ENCODE results near the gene KLF4.
"Not testable (repeated sequence)": the region's sequence is repeated elsewhere in the genome, so short reads cannot be mapped to it uniquely, and the experiment has no call there.

The KLF4 gene

DNA sequence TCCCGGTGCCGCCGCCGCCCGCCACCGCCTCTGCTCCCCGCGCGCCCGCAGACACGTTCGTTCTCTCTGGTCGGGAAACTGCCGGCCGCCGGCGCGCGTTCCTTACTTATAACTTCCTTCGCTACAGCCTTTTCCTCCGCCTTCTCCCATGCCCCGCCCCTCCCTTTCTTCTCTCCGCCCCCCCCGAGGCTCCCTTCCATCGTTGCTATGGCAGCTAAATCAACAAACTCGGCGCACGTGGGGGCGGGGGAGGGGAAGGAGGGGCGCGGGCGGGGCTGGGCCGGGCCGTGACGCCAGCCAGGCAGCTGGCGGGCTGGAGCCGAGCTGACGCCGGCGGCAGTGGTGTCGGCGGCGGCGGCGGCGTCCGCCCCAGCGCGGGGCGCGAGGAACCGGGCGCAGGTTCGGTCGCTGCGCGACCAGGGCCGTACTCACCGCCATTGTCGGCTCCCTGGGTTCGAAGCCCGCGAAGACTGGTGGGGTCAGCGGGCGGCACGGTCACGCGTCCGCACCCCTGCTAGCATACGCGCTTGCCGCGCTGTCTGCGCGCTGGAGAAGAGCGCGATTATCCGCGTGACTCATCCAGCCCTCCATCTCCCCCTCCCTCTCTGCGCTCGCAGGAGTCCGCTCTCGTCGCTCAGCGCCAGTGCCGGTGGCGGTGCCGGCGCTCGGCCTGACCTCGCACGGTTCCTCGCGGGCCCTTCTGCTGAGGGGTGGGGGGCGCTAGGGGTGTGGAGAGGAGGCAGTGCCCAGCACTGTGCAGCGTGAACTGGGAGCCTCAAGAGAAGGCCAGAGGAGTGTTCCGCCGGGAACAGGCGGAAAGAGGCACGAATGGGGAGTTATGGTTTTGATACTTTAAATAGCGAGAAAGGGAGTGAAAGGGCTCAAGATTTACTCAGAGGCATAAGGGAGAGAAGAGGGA lies at the start of gene KLF4:
TSS of gene KLF4 (minus strand) at position 83 of the 919 bp plus-strand sequence. CDS start 597 bp downstream, outside the sequence.
- no peak for DNase-seq

- no peak for DNase-seq
Measured at GRCh38 chr9:107536462-107536861, 46.9 kb upstream of the KLF4 start.

DNA sequence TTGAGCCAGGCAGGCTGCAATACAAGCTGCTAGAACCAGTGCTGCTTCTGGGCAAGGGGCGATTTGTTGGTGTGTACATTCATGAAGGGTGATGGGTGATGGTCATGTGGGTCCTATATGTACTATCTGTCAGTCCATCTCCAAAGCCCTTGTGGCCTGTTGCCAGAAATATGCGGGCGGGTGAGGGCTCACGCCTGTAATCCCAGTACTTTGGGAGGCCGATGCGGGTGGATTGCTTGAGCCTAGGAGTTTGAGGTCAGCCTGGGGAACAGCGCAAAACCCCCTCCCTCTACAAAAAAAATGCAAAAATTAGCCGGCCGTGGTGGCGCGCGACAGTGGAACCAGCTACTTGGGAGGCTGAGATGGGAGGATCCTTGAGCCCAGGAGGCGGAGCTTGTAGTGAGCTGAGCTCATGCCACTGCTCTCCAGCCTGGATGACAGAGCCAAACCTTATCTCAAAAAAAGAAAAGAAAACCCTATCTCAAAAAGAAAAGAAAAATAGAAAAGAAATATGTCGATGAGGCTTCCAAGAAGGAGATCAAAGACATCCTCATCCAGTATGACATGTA lies 45.0 kb upstream of the KLF4 start:
- DNase-seq, result no peak

DNA sequence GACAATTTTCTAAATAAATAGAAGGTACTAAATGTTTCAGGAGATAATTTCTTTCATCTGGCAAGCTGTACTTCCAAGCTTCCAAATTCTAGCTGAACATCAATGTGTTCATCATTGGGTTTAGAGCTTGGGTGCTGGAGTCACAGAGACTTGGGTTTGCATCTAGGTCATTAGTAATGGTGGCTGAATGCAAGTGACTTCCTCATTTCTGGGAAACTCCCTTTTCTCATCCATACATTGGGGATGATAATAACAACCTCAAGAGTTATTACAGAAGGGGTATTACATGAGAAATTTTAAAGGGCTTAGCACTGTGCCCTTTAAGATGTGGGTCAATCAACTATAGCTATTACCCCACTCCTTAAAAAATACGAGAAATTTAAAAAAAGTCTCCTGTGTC lies 41.1 kb upstream of the KLF4 start:
- DNase-seq, result no peak

DNA sequence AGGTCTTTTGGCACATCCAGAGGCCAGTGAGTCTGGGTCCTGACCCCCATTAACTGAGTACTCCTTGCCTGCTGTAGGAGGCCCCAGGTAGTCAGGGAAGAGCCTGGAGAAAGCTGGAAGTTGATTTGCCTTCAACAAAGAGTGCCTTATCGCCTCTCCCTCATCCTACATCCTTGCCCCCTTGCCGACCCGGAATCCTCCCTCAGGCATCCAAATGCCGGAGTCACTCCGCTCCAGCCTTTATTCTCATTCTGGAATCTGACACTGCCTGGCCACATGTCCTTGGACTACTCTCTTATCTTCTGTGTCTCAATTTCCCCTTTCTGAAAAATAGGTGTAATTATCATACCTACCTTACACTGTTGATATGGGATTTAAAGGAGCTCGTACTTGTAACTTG lies 39.1 kb upstream of the KLF4 start:
- DNase-seq, result no peak

GRCh38 chr9:107523539-107523938 lies 34.0 kb upstream of the KLF4 start:
- no peak for DNase-seq

- DNase-seq, result no peak
Measured at GRCh38 chr9:107520186-107520585, 30.6 kb upstream of the KLF4 start.

- no peak for DNase-seq
Measured at GRCh38 chr9:107518037-107518807, 28.7 kb upstream of the KLF4 start.

- DNase-seq, result no peak
Measured at GRCh38 chr9:107513464-107514100, 24.0 kb upstream of the KLF4 start.

GRCh38 chr9:107504585-107505455 lies 15.3 kb upstream of the KLF4 start:
- DNase-seq, result no peak

GRCh38 chr9:107502464-107502863 lies 12.9 kb upstream of the KLF4 start:
- no peak for DNase-seq

DNA sequence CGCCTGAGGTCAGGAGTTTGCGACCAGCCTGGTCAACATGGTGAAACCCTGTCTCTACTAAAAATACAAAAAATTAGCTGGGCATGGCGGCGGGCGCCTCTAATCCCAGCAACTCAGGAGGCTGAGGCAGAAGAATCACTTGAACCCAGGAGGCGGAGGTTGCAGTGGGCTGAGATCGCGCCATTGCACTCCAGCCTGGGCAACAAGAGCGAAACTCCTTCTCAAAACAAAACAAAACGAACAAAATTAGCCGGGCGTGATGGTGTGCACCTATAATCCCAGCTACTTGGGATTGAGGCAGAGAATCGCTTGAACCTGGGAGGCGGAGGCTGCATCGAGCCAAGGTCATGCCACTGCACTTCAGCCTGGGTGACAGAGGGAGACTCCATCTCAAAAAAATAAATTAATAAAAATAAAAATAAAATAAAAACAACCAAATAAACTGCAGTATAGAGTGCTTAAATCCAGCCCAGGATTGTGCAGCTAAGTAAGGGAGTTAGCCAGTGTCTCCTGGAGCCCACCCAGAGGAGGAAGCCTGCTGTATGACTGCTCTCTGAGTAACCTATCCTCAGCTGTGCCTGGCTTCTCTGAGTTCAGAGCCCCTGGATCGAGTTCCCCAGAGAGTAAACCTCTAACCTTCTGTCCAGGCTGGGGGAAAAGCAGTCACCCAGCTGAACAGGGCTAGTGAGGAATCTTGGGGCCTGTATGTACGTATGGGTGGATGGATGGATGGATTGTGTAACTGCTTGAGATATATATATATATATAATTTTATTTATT lies 11.0 kb upstream of the KLF4 start:
- not testable (repeated sequence) for DNase-seq

DNA sequence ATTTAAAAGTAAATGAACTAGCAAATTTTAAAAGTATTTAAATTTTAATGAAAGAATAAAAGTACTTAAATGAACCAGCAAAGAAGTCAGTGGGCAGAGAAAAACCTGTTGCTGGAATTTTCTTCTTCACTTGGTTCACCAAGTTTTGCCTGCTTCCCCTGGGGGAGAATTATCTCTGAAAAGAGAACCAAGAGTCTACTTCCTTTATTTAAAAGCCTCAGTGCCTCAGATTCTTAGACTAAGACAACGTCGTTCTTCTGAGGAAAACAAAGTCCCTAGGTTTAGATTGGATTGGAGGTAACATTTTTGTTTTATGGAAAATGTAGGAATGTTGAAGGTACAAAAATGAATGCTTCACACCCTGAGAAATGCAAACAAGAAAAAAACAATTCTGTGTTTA lies 7.4 kb upstream of the KLF4 start:
- no peak for DNase-seq

DNA sequence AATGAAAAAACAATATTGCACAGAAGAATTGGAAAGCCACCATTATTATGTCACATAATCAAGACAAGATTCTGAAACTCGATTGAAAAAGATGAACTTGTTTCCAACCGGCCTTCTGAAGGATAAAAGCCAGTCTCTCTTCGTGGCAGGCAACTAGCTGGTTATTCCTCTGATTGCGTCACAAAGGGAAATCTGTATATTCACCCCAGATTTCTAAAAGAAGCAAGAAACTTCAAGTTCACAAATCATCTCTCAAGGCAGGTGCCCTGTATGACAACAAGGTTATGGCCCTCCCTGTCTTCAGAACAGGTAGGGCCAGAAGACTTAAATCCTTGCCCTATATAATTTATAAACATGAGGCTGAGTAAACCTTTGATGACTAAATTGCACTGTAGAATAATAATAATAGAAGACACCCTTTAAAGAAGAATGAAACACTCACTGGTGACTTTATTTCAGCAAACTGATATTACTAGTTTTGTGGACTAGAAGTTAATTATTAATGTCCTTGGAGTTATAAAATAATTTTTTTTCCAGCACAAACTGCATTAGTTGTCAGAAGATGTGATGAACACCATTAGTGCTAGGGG lies 2.9 kb upstream of the KLF4 start:
- DNase-seq, result no peak

- DNase-seq, result no peak
Measured at GRCh38 chr9:107491081-107492053, 1.8 kb upstream of the KLF4 start.

- DNase-seq, result not testable (repeated sequence)
Measured at GRCh38 chr9:107490606-107490970, 1.0 kb upstream of the KLF4 start.

DNA sequence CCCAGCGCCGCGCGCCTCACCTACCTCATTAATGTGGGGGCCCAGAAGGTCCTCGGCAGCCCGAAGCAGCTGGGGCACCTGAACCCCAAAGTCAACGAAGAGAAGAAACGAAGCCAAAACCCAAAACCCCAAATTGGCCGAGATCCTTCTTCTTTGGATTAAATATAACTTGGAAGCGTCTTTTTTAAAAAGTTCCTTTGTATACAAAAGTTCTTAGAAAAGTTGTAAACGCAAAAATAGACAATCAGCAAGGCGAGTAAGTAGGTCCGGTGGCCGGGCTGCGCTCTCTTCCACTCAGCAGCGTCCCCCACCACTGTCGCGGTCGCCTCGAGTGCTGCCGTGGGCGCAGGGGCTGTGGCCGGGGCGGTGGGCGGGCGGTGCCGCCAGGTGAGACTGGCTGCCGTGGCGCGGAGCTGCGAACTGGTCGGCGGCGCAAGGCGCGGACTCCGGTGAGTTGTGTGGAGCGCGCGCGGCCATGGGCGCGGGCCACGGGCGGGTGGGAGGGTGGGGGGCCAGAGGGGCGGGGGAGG lies 360 bp downstream of the KLF4 start:
- no peak for DNase-seq

DNA sequence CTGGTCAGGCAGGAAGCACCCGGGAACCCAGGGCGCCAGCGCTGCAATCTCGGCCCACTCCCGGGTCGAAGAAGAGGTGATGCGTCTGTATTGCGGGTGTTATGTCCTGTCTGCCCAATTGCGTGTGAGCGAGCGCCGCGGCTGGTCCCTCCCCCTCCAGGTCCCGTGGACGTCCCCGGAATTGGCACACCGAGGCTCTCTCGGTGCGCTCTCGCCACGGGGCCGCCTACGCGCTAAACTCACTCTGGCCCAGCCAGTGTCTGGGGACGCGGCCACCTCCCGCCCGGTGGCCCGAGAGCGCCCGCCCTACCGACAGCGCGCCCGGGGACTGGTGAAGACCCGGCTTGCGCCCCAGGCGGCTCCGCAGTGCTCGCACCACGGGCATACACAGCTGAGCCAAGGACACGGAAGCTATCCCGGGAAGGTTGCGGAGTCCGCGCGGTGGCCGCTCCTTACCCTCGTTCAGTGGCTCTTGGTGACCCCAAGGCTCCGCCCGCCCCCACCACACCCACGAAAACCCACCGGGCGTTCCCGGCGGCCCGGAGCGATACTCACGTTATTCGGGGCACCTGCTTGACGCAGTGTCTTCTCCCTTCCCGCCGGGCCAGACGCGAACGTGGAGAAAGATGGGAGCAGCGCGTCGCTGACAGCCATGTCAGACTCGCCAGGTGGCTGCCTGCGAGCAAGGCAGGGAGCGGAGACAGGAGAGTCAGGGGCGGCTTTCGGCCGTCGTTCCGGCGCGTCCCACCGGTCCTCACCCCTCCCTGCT lies 1.0 kb downstream of the KLF4 start:
- DNase-seq, result no peak

All from NCI-H1436 treated with DMSO at 0.1 percent for 48 hours (cell line).